HepG2 (cell line): Measurements from ENCODE around the gene PLAA. TPM values are rescaled to one million over a fixed set of nuclear protein-coding genes. Genes with fewer than 3 reads are reported as not detected.
A peak's percentile ranks its signal among the peaks of the same experiment; 100 is the strongest.

ENCODE experiments used
- BATF2 ChIP-seq: sonication (generic); formaldehyde crosslinking; IDR thresholded peaks from 2 replicates; pipeline ENCODE4 v1.8.0; 2022; ENCODE audit warnings: mild to moderate bottlenecking, missing genetic modification reagents, moderate library complexity
- CBFB ChIP-seq: sonication (generic); formaldehyde crosslinking; IDR thresholded peaks from 2 replicates; pipeline ENCODE4 v1.4.0; 2020; ENCODE audit warnings: missing genetic modification reagents
- EP300 ChIP-seq, 3 experiments: sonication (generic) in 1 of 3; formaldehyde crosslinking in 1 of 3; IDR thresholded peaks; 2 replicates each; pipeline versions ENCODE4 v1.5.1 to v1.6.1; 2011 to 2020; ENCODE audit warnings: low read depth in 2 of 3, low read length in 2 of 3, borderline replicate concordance in 1 of 3, improper control_type of control experiment in 1 of 3, mild to moderate bottlenecking in 1 of 3, missing genetic modification reagents in 1 of 3, moderate library complexity in 1 of 3
- KDM5A ChIP-seq: fragments of 200-600 bp; sonication (generic); IDR thresholded peaks from 2 replicates; pipeline ENCODE4 v1.7.0; 2018; ENCODE audit warnings: antibody characterized with exemption, mild to moderate bottlenecking, low read length, borderline replicate concordance
- KLF9 ChIP-seq: IDR thresholded peaks from 2 replicates; pipeline ENCODE4 v1.6.1; 2016; ENCODE audit warnings: low read depth
- NFE2L1 ChIP-seq: sonication (generic); formaldehyde crosslinking; IDR thresholded peaks from 2 replicates; pipeline ENCODE4 v1.4.0; 2020; ENCODE audit warnings: missing genetic modification reagents, mild to moderate bottlenecking, borderline replicate concordance
- PRMT3 ChIP-seq: sonication (generic); formaldehyde crosslinking; IDR thresholded peaks from 2 replicates; pipeline ENCODE4 v1.8.1; 2022; ENCODE audit warnings: low read depth, mild to moderate bottlenecking, moderate library complexity, missing genetic modification reagents, borderline replicate concordance
- RBM39 ChIP-seq: fragments of 200-400 bp; formaldehyde crosslinking; IDR thresholded peaks from one replicate; pipeline ENCODE4 v1.6.1; 2018; ENCODE audit warnings: antibody characterized with exemption, mild to moderate bottlenecking, low read depth, low read length; ENCODE audit not compliant: poor library complexity, severe bottlenecking
- RCOR2 ChIP-seq: IDR thresholded peaks from 2 replicates; pipeline ENCODE4 v1.6.1; 2016; ENCODE audit warnings: missing biosample characterization, missing genetic modification reagents
- RORA ChIP-seq: sonication (generic); formaldehyde crosslinking; IDR thresholded peaks from 2 replicates; pipeline ENCODE4 v1.5.0; 2020; ENCODE audit warnings: mild to moderate bottlenecking, missing genetic modification reagents, moderate library complexity
- SIN3B ChIP-seq: fragments of 150-350 bp; IDR thresholded peaks from 2 replicates; pipeline ENCODE4 v1.6.1; 2014; ENCODE audit warnings: low read length
- ZBTB49 ChIP-seq: sonication (generic); formaldehyde crosslinking; IDR thresholded peaks from 2 replicates; pipeline ENCODE4 v1.4.0; 2020; ENCODE audit warnings: missing genetic modification reagents, borderline replicate concordance
- ZFP82 ChIP-seq: sonication (generic); formaldehyde crosslinking; IDR thresholded peaks from 2 replicates; pipeline ENCODE4 v1.5.1; 2020; ENCODE audit warnings: mild to moderate bottlenecking, missing genetic modification reagents, borderline replicate concordance
- ZKSCAN8 ChIP-seq: IDR thresholded peaks from 2 replicates; pipeline ENCODE4 v1.6.1; 2016; ENCODE audit warnings: borderline replicate concordance, missing genetic modification reagents, missing compliant biosample characterization
- ZMAT3 ChIP-seq: sonication (generic); formaldehyde crosslinking; conservative IDR thresholded peaks from 2 replicates; pipeline ENCODE4 v1.7.0; 2021; ENCODE audit warnings: missing genetic modification reagents
- ZMYM2 ChIP-seq: sonication (generic); formaldehyde crosslinking; IDR thresholded peaks from 2 replicates; pipeline ENCODE4 v1.8.0; 2022; ENCODE audit warnings: mild to moderate bottlenecking, missing genetic modification reagents
- ZNF180 ChIP-seq: sonication (generic); formaldehyde crosslinking; IDR thresholded peaks from 2 replicates; pipeline ENCODE4 v1.4.0; 2020; ENCODE audit warnings: low read depth, missing genetic modification reagents, borderline replicate concordance
- ZNF329 ChIP-seq: sonication (generic); formaldehyde crosslinking; IDR thresholded peaks from 2 replicates; pipeline ENCODE4 v1.9.0; 2021; ENCODE audit warnings: low read depth, mild to moderate bottlenecking, missing genetic modification reagents
- ZNF333 ChIP-seq: sonication (generic); formaldehyde crosslinking; IDR thresholded peaks from 2 replicates; pipeline ENCODE4 v1.4.0; 2020; ENCODE audit warnings: mild to moderate bottlenecking, missing genetic modification reagents, borderline replicate concordance
- ZNF562 ChIP-seq: sonication (generic); formaldehyde crosslinking; IDR thresholded peaks from 2 replicates; pipeline ENCODE4 v1.8.0; 2022; ENCODE audit warnings: missing genetic modification reagents, borderline replicate concordance
- ZNF652 ChIP-seq: IDR thresholded peaks from 2 replicates; pipeline ENCODE4 v1.6.1; 2016; ENCODE audit warnings: low read depth, borderline replicate concordance
- polyA plus RNA-seq, 8 experiments: library from polyadenylated mRNA; depleted of rRNA in 3 of 8; stranded (reverse) in 7 of 8; unstranded in 1 of 8; fragments of >200 nt; fragmentation: Illumina TruSeq in 4 of 8; extraction: Trizol in 4 of 8; gene quantifications; 2 replicates each; pipeline versions ENCODE4 v1.2.1 to v1.2.3, GENCODE V29; 2011 to 2016; ENCODE audit warnings: low read depth in 4 of 8, missing spikeins in 1 of 8, mixed read lengths in 1 of 8; ENCODE audit not compliant: insufficient read depth in 1 of 8
- total RNA-seq, 5 experiments: library from RNA; depleted of rRNA; stranded (reverse); fragments of >200 nt; fragmentation: Illumina TruSeq; extraction: Trizol; gene quantifications; 2 replicates each; pipeline ENCODE4 v1.2.3, GENCODE V29; 2016; ENCODE audit warnings: low read depth in 1 of 5
- TF ChIP-seq, protein P1 (sequence below): sonication (generic); formaldehyde crosslinking; IDR thresholded peaks from 2 replicates; pipeline ENCODE4 v1.4.0; 2020; ENCODE audit warnings: missing genetic modification reagents

PLAA gene
- total and polyA plus RNA-seq, 2 of the 13 experiments (the other 11 are each of a cell fraction or from before 2014, with no cell fraction given): 5.8 to 22.9 TPM

GRCh38 chr9:26955921-26956859 lies 9.1 kb upstream of the PLAA start, which contains the start of gene IFT74 (continued):
- no peak for TF ChIP-seq ZNF180 (CRISPR knock-in tag)
- no peak for TF ChIP-seq ZNF562 (CRISPR knock-in tag)
- no peak for TF ChIP-seq ZBTB49
- no peak for TF ChIP-seq NFE2L1 (CRISPR knock-in tag)
- TF ChIP-seq CBFB (CRISPR knock-in tag): no peak
- TF ChIP-seq PRMT3 (CRISPR knock-in tag): no peak
- TF ChIP-seq ZMAT3 (CRISPR knock-in tag): no peak
- no peak for TF ChIP-seq EP300 (IDR thresholded peaks at IDR 0.05; ENCODE audit: low read depth in 2 of 2, low read length in 2 of 2)
- TF ChIP-seq EP300 (CRISPR knock-in tag; IDR thresholded peaks at IDR 0.05; ENCODE audit: borderline replicate concordance): no peak
- TF ChIP-seq ZNF333: no peak
- no peak for TF ChIP-seq RCOR2
- 0 out of 2 replicates have a peak, but pooled peaks have one; percentile 42 for TF ChIP-seq ZKSCAN8 (CRISPR knock-in tag)
- peak; percentile 82 for TF ChIP-seq KDM5A
- no peak for TF ChIP-seq BATF2 (CRISPR knock-in tag)
- TF ChIP-seq SIN3B: no peak
- TF ChIP-seq ZMYM2 (CRISPR knock-in tag): no peak; the same call in 1 of the 2 replicates
- TF ChIP-seq ZNF652 (CRISPR knock-in tag): no peak
- no peak for TF ChIP-seq ZNF329 (CRISPR knock-in tag)
- TF ChIP-seq, protein P1, sequence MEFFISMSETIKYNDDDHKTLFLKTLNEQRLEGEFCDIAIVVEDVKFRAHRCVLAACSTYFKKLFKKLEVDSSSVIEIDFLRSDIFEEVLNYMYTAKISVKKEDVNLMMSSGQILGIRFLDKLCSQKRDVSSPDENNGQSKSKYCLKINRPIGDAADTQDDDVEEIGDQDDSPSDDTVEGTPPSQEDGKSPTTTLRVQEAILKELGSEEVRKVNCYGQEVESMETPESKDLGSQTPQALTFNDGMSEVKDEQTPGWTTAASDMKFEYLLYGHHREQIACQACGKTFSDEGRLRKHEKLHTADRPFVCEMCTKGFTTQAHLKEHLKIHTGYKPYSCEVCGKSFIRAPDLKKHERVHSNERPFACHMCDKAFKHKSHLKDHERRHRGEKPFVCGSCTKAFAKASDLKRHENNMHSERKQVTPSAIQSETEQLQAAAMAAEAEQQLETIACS (CRISPR knock-in tag): no peak
- peak; percentile 54 for TF ChIP-seq RBM39
- TF ChIP-seq ZFP82 (CRISPR knock-in tag): no peak
- no peak for TF ChIP-seq RORA (CRISPR knock-in tag)
- TF ChIP-seq KLF9 (CRISPR knock-in tag): no peak
